ENCODE data around the gene ACOX2.

The ACOX2 gene

DNA sequence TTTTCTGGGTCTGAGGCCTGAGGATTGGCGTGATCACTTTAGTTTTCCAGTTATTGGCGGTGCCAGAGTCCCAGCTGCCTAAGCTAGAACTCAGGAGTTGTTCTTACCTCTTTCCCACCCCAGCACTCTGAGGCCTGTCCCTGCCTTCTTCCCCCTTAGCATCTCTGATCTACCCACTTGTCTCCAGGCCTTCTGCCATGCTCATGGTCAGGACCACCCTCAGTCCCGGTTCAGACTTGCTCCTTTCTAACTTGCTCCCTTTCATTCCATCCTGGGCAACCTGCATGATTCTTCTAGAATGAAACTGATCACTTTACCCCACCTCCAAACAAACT lies 15.7 kb downstream of the ACOX2 start:
- H3K4me1 ChIP-seq (ENCODE audit: low read length), result peaks cover 6% of the 10 kb centered on the region; the same call in 1 of the 2 replicates

DNA sequence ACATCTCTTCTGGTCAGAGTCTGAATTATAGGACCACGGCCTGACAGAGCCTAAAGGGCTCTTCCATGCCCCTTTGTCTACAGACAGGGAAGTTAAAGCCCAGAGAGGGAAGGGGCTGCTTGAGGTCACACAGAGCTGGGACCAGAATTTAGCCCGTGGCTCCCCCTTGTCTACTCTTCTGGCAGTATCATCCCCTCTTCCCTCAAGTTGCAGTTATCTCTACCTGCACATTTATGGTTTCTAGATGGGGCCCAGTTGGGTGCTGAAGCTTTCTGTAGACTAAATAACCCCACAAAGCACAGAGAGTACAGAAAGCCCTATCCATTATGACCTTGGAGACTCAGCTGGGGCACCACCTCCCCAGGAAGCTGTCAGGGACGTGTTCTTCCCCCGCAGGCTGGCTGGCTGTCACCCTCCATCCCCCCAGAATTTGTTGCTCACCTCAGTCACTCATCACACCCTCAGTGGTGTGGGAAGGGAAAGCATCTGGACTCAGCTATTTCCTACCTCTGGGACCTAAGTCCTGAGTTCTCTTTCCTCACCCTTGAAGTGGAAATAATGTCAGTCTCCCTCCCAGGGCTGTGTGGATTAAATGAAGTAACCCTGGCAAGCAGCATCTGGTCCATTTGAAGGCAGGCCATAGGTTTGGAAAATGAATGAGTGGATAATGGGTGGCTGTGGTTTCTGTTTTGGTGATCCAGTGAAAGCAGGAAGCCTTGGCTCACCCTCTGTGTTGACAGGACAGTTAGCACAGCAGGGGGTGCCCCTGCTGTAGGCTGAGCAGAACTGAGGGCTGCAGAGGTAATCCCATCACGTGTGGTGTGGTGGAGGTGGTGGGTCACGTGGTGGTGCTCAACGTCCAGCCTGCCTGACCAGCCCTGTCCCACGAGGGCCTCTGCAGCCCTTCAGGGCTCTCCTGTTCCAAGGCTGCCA lies 16.3 kb downstream of the ACOX2 start:
- Histone ChIP-seq H3K4me3 (ENCODE audit: low read length) (no peak overlapping the region), H3K79me2 (ENCODE audit: low read length) (no peaks in the 10 kb centered on the region), H3K4me2 (ENCODE audit: low read length) (no peak overlapping the region), H3K36me3 (replicated peaks; ENCODE audit: low read depth, low read length) (no peaks in the 10 kb centered on the region), H3K9me3 (ENCODE audit: insufficient read depth, low read length) (no peaks in the 10 kb centered on the region), H3K27ac (ENCODE audit: low read length) (no peak overlapping the region), H3K27me3 (ENCODE audit: low read depth, low read length) (no peaks in the 10 kb centered on the region), H2AFZ (ENCODE audit: low read depth, low read length) (no peak overlapping the region), H3K4me1 (ENCODE audit: low read length) (peaks cover 6% of the 10 kb centered on the region; the same call in 1 of the 2 replicates), H3K9ac (ENCODE audit: low read length) (no peak overlapping the region), H4K20me1 (ENCODE audit: insufficient read depth, low read length) (no peaks in the 10 kb centered on the region)
- TF ChIP-seq, protein P1, sequence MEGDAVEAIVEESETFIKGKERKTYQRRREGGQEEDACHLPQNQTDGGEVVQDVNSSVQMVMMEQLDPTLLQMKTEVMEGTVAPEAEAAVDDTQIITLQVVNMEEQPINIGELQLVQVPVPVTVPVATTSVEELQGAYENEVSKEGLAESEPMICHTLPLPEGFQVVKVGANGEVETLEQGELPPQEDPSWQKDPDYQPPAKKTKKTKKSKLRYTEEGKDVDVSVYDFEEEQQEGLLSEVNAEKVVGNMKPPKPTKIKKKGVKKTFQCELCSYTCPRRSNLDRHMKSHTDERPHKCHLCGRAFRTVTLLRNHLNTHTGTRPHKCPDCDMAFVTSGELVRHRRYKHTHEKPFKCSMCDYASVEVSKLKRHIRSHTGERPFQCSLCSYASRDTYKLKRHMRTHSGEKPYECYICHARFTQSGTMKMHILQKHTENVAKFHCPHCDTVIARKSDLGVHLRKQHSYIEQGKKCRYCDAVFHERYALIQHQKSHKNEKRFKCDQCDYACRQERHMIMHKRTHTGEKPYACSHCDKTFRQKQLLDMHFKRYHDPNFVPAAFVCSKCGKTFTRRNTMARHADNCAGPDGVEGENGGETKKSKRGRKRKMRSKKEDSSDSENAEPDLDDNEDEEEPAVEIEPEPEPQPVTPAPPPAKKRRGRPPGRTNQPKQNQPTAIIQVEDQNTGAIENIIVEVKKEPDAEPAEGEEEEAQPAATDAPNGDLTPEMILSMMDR (IDR thresholded peaks at IDR 0.05; ENCODE audit: low read depth, low read length), result no peak
- no peak for TF ChIP-seq EZH2phosphoT487 (IDR thresholded peaks at IDR 0.05; ENCODE audit: low read depth)

More for the DNA sequence above, 15.7 kb downstream of the ACOX2 start:
- Histone ChIP-seq H3K4me3 (ENCODE audit: low read length) (no peak overlapping the region), H2AFZ (ENCODE audit: low read depth, low read length) (no peak overlapping the region), H3K27ac (ENCODE audit: low read length) (no peak overlapping the region), H4K20me1 (ENCODE audit: insufficient read depth, low read length) (no peaks in the 10 kb centered on the region), H3K36me3 (replicated peaks; ENCODE audit: low read depth, low read length) (no peaks in the 10 kb centered on the region), H3K4me2 (ENCODE audit: low read length) (no peak overlapping the region), H3K27me3 (ENCODE audit: low read depth, low read length) (no peaks in the 10 kb centered on the region), H3K9me3 (ENCODE audit: insufficient read depth, low read length) (no peaks in the 10 kb centered on the region), H3K9ac (ENCODE audit: low read length) (no peak overlapping the region), H3K79me2 (ENCODE audit: low read length) (no peaks in the 10 kb centered on the region)
- no peak for TF ChIP-seq EZH2phosphoT487 (IDR thresholded peaks at IDR 0.05; ENCODE audit: low read depth)
- TF ChIP-seq, protein P1 (IDR thresholded peaks at IDR 0.05; ENCODE audit: low read depth, low read length), result no peak

DNA sequence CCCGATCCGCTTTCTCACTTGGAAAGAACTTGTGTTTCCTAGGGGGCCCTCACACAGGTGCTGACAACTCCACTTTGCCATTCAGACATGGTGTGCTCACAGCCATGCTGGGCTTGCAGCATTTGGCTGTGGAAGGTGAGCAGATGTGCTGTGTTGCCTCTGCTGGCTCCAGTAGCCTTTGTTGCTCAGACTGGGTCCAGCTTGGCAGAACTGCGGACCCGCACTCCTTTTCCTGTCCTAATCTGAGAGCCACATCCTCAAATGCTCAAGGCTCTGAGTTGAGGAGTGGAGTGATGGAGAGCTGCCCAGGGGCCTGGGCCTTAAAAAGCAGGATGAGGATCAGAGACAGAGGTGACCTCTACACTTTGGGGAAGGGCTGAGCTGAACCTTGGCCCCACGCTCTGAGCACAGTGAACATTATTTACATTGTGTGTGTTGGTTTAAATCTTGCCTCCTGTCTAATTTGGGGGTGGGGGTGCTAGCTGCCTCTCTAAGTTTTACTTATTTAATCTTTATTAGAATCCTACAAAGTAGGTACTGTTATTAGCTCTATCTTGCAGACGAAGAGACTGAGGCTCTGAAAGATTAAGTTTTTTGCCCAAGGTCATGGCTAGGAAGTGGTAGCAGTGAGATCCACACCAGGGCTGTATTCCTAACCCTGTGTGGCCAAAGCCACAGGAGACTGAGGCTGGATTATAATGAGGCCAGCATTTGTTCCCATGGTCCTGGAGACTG lies 17.2 kb downstream of the ACOX2 start:
- Histone ChIP-seq H3K4me3 (ENCODE audit: low read length) (no peak overlapping the region), H3K4me2 (ENCODE audit: low read length) (no peak overlapping the region), H3K9me3 (ENCODE audit: insufficient read depth, low read length) (no peaks in the 10 kb centered on the region), H3K9ac (ENCODE audit: low read length) (no peak overlapping the region), H3K4me1 (ENCODE audit: low read length) (peaks cover 6% of the 10 kb centered on the region; the same call in 1 of the 2 replicates), H3K79me2 (ENCODE audit: low read length) (no peaks in the 10 kb centered on the region), H2AFZ (ENCODE audit: low read depth, low read length) (no peak overlapping the region), H3K36me3 (replicated peaks; ENCODE audit: low read depth, low read length) (no peaks in the 10 kb centered on the region), H3K27ac (ENCODE audit: low read length) (no peak overlapping the region), H3K27me3 (ENCODE audit: low read depth, low read length) (no peaks in the 10 kb centered on the region), H4K20me1 (ENCODE audit: insufficient read depth, low read length) (no peaks in the 10 kb centered on the region)
- TF ChIP-seq EZH2phosphoT487 (IDR thresholded peaks at IDR 0.05; ENCODE audit: low read depth), result no peak
- TF ChIP-seq, protein P1 (IDR thresholded peaks at IDR 0.05; ENCODE audit: low read depth, low read length), result no peak

DNA sequence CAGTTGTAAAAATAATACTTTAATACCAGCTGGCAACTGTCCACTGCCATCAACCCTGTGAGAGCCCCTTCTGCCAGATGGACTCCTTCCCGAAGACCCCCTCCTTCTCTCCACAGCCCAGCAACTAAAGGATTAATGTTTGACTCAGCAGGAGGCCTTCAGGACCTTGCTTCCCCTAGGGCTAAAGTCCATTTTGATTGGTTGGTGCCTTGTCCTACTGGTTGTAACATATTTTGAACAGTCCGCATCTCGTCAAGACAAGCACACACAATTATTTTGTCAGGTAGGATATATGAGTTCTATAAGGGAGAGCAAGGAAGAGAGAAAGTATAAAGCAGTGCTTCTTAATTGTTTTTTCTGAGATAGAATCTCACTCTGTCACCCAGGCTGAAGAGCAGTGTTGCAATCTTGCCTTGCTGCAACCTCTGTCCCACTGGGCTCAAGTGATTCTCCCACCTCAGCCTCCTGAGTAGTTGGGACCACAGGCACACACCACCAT lies 18.6 kb downstream of the ACOX2 start:
- TF ChIP-seq, protein P1 (IDR thresholded peaks at IDR 0.05; ENCODE audit: low read depth, low read length), result no peak
- no peaks in the 10 kb centered on the region for H4K20me1 ChIP-seq (ENCODE audit: insufficient read depth, low read length)
- H3K27ac ChIP-seq (ENCODE audit: low read length), result no peak overlapping the region
- H3K9ac ChIP-seq (ENCODE audit: low read length), result no peak overlapping the region
- H2AFZ ChIP-seq (ENCODE audit: low read depth, low read length), result no peak overlapping the region
- no peak overlapping the region for H3K4me2 ChIP-seq (ENCODE audit: low read length)
- H3K79me2 ChIP-seq (ENCODE audit: low read length), result no peaks in the 10 kb centered on the region
- H3K4me1 ChIP-seq (ENCODE audit: low read length), result peaks cover 6% of the 10 kb centered on the region; the same call in 1 of the 2 replicates
- H3K27me3 ChIP-seq (ENCODE audit: low read depth, low read length), result peaks cover 3% of the 10 kb centered on the region; the same call in 1 of the 2 replicates
- no peaks in the 10 kb centered on the region for H3K9me3 ChIP-seq (ENCODE audit: insufficient read depth, low read length)
- H3K4me3 ChIP-seq (ENCODE audit: low read length), result no peak overlapping the region
- H3K36me3 ChIP-seq (replicated peaks; ENCODE audit: low read depth, low read length), result no peaks in the 10 kb centered on the region

Data from OCI-LY3 (cell line).